Adrenal gland (tissue), 12 donors: ENCODE data around the gene RAB20. TPM values are rescaled to one million over a fixed set of nuclear protein-coding genes. Genes with fewer than 3 reads are reported as not detected.

Experiments used
- DNase-seq, 7 donors: peaks; one replicate each; pipeline ENCODE4 v3.0.0-alpha.2; 2019 to 2020
- H3K27ac ChIP-seq, 5 donors: fragments of 200-600 bp; sonication (generic) in 4 of 5; 1 replicate in 3 of 5; 2 replicates in 2 of 5; pipeline versions ENCODE4 v1.5.1 to v1.8.0; 2016 to 2020; ENCODE audit warnings: mild to moderate bottlenecking in 1 of 5
- H3K27me3 ChIP-seq: fragments of 200-600 bp; 2 replicates; pipeline ENCODE4 v1.8.0; 2021
- H3K36me3 ChIP-seq, 2 donors: fragments of 200-600 bp; replicated peaks in 1 of 2; 1 replicate in 1 of 2; 2 replicates in 1 of 2; pipeline versions ENCODE4 v1.5.1 to v1.8.0; 2018 to 2022
- H3K4me1 ChIP-seq, 2 donors: fragments of 200-600 bp; replicated peaks in 1 of 2; 1 replicate in 1 of 2; 2 replicates in 1 of 2; pipeline versions ENCODE4 v1.5.1 to v1.8.0; 2018 to 2021
- H3K4me3 ChIP-seq, 4 donors: fragments of 200-600 bp; sonication (generic) in 3 of 4; one replicate each; pipeline ENCODE4 v1.5.1; 2016 to 2018
- H3K9me3 ChIP-seq, 3 donors: fragments of 200-600 bp; sonication (generic) in 1 of 3; replicated peaks in 1 of 3; 1 replicate in 2 of 3; 2 replicates in 1 of 3; pipeline versions ENCODE4 v1.5.1 to v1.8.0; 2016 to 2021
- POLR2A ChIP-seq, 2 donors: fragments of 450-650 bp; IDR thresholded peaks; one replicate each; pipeline ENCODE4 v1.6.1; 2017; ENCODE audit warnings: antibody characterized with exemption in 2 of 2, mild to moderate bottlenecking in 2 of 2, moderate library complexity in 1 of 2
- WGBS, 4 donors: extraction: QIAGEN DNeasy Blood & Tissue Kit in 2 of 4; methylation state at CpG; one replicate each; pipeline versions ENCODE4 v1.1.5 to v1.1.7; 2013 to 2017; 5-methylcytosine and 5-hydroxymethylcytosine counted together
- intact Hi-C, 2 donors: fragments of 100-400 bp; cut with DNase I; formaldehyde crosslinking; loops; one replicate each; pipeline versions ENCODE4 v1.14.1 to v1.15.0; 2022 to 2023
- polyA plus RNA-seq, 3 donors: library from polyadenylated mRNA; stranded (reverse); fragments of 200-250 nt in 2 of 3; fragments of 350-450 nt in 1 of 3; fragmentation: Illumina TruSeq in 1 of 3; extraction: RNeasy Lipid Tissue Mini Kit (QIAGEN cat#74804) in 1 of 3; gene quantifications; one replicate each; pipeline ENCODE4 v1.2.3, GENCODE V29; 2013 to 2014
- total RNA-seq, 9 donors: library from RNA; depleted of rRNA in 4 of 9; stranded (reverse); fragments of >200 nt in 4 of 9; fragments of 120-200 nt in 1 of 9; fragmentation: NEBNext Ultra II Directional in 1 of 9; extraction: Animal tissue kit (Norgen Biotek cat#: 25700) in 1 of 9; gene quantifications; one replicate each; pipeline versions ENCODE4 v1.1.0 to v1.2.4, GENCODE V29; 2013 to 2023
- TF ChIP-seq, protein P1 (sequence below), 6 experiments: fragments of 450-650 bp in 4 of 6; fragments of 200-600 bp in 2 of 6; sonication (generic) in 1 of 6; IDR thresholded peaks; 1 replicate in 5 of 6; 2 replicates in 1 of 6; pipeline versions ENCODE4 v1.5.1 to v1.8.0; 2016 to 2021; ENCODE audit warnings: antibody characterized with exemption in 6 of 6, mild to moderate bottlenecking in 2 of 6, moderate library complexity in 1 of 6
- donor health status: healthy with polysubstance abuse.
- donor health status: Bipolar disorder and iron deficiency.
- donor health status: DM: yes; HTN: yes; CAD: no.
- donor health status: DM: no; HTN: no; CAD: no.
- donor health status: DM: no; HTN: no; CAD: no.
- donor health status: DM: yes; HTN: yes; CAD: no.

RAB20 gene
- total and polyA plus RNA-seq, 12 donors = 15.0 to 259 (median 40.5) TPM

DNA sequence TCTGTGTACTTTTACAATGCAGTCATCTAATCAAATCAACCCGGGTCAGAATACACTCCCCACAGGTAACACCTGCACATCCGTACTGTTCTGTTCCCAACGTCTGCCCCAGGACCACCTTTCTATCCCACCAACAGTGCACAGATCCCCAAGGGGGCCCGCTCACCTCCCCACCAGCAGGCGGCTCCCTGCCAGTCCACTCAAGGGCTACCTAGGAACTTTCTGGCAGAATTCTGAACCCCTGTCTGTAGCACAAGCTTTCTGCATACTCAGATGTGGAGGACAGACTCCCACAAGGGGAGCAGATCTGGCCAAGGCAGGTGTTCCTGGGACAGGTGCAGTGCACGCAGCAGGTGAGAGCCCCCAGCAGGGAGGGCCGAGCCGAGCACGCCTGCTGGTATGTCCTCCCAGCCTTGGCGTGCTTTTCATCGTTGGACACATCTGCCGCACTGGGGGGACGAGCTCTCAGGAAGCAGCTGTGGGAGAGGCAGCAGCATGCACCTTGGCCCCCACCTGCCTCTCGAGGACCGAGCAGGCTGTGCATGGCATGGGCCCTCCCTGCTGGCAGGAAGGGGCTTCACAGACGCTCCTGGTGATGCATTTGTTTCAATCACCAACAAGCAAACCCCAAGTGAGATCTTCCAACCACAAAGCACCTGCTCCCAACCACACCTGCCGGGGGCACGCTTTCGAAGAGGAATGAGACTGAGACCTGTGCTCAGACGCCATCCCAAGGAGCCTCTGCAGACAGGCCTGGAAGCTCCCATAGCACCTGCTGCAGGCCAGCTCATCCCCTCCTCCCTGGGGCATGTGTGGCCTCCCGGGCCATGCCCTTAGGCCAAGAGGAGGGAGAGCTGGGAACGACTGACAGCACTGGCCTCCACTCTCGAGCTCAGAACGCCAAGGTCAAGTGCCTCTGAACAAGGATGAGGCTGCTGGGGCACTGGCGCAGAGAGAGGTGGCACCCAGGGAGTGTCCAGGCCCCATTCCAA is 35.9 kb downstream of the RAB20 start:
- Histone ChIP-seq H3K9me3 (no peaks in the 10 kb centered on the region), H3K27me3 (no peaks in the 10 kb centered on the region), H3K4me3 (no peak overlapping the region), H3K36me3 (peaks cover 0 to 4% of the 10 kb centered on the region in 2 donors), H3K27ac (peak overlapping the region in 4 of 5 donors; percentile 7 to 90 (median 80)), H3K4me1 (peaks cover 53 to 80% of the 10 kb centered on the region in 2 donors)
- TF ChIP-seq, protein P1, sequence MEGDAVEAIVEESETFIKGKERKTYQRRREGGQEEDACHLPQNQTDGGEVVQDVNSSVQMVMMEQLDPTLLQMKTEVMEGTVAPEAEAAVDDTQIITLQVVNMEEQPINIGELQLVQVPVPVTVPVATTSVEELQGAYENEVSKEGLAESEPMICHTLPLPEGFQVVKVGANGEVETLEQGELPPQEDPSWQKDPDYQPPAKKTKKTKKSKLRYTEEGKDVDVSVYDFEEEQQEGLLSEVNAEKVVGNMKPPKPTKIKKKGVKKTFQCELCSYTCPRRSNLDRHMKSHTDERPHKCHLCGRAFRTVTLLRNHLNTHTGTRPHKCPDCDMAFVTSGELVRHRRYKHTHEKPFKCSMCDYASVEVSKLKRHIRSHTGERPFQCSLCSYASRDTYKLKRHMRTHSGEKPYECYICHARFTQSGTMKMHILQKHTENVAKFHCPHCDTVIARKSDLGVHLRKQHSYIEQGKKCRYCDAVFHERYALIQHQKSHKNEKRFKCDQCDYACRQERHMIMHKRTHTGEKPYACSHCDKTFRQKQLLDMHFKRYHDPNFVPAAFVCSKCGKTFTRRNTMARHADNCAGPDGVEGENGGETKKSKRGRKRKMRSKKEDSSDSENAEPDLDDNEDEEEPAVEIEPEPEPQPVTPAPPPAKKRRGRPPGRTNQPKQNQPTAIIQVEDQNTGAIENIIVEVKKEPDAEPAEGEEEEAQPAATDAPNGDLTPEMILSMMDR (IDR thresholded peaks at IDR 0.05) = no peak
- TF ChIP-seq POLR2A (IDR thresholded peaks at IDR 0.05) = peak in 1 of 2 donors; percentile 53
- 52 to 68% (median 57%) methylated on average over 14 to 25 of the region's 25 CpGs for WGBS, 4 donors
- intact Hi-C loops = no loop called here
- DNase-seq = peak; percentile 68 to 92 (median 86)

DNA sequence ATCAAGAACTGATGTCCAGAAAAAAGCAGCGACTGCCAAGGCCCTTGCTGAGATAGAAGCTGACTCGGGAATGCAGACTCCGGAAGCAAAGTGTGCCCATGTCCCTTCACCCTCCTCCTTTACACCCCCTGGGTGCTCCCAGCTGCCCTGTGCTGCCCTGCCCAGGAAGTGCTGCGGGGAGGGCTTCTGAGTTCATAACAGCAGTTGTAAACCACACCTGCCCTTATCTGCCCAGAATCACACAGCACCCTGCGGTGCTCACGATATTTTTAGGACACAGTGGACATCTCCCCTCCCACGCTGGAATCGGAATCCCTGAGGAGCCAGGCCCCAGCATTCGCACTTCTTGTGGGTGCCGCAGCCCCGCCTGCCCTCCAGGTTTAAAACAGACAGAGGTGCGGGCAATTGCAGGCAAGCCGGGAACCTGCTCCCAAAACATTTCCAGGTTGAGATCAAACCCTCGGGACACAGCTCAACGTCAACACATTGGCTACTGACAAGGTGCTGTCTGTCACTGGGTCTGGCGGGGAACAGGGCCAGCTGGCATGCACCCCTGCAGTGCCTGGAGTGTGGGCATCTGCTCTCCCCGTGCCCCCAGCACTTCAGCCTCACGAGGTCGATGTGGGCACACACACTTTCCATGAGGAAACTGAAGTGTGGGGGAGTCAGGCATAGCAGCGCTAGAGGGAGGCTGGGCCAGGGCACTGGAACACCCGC is 36.8 kb downstream of the RAB20 start:
- Histone ChIP-seq H3K9me3 (no peaks in the 10 kb centered on the region), H3K27me3 (no peaks in the 10 kb centered on the region), H3K4me1 (peaks cover 57 to 84% of the 10 kb centered on the region in 2 donors), H3K36me3 (peaks cover 0 to 5% of the 10 kb centered on the region in 2 donors), H3K27ac (peak overlapping the region in 3 of 5 donors; percentile 62 to 90 (median 84)), H3K4me3 (no peak overlapping the region)
- TF ChIP-seq POLR2A (IDR thresholded peaks at IDR 0.05) = no peak
- TF ChIP-seq, protein P1 (IDR thresholded peaks at IDR 0.05) = no peak
- WGBS, 4 donors = 42 to 44% (median 42%) methylated on average over 16 to 21 of the region's 21 CpGs
- DNase-seq = peak in 3 of 7 donors; percentile 55 to 65 (median 63)
- intact Hi-C loops = no loop called here

DNA sequence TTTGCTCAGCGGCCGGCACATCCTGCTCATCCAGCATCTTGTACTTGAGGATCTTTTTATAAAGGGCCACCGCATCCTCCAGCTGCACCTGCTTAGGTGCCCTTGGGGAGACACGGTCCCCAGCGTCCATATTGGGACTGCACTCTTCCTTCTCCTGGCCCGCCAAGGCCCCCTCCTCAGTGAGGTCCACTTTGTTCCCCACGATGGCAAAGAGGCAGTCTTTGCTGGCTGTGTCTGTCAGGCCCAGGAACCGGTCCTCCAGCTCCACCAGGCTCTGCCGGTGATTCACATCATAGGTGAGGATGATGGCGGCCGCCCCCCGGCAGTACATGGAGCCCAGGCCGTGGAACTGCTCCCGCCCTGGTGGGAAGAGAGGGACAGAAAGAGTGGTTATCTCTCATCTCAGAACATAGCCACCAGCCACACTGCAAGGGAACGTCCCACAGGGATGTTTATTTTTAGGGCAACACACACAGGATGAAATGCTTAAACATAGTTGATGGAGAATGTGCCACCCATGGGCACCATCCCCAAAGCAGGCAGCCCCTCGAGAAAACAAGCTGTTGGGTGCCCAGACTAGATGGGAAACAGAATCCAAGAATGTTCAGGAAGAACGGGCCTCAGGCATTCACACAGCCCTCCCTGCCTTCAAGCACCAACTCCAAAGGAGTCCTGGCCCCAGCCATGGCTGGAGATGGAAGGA is 37.5 kb downstream of the RAB20 start:
- no peaks in the 10 kb centered on the region for H3K9me3 ChIP-seq
- 83 to 89% (median 85%) methylated on average over 9 to 17 of the region's 17 CpGs for WGBS, 4 donors
- intact Hi-C loops = no loop called here
- no peaks in the 10 kb centered on the region for H3K27me3 ChIP-seq
- H3K36me3 ChIP-seq = peaks cover 0 to 10% of the 10 kb centered on the region in 2 donors
- H3K4me1 ChIP-seq = peaks cover 56 to 80% of the 10 kb centered on the region in 2 donors
- DNase-seq = no peak
- peak overlapping the region in 3 of 5 donors; percentile 62 to 90 (median 84) for H3K27ac ChIP-seq
- TF ChIP-seq POLR2A (IDR thresholded peaks at IDR 0.05) = no peak
- TF ChIP-seq, protein P1 (IDR thresholded peaks at IDR 0.05) = no peak
- H3K4me3 ChIP-seq = no peak overlapping the region
